Ishikawa (cell line): Measurements from ENCODE around the gene MYO18A.

ENCODE experiments used
- CEBPB ChIP-seq: IDR thresholded peaks from 2 replicates; pipeline ENCODE4 v1.6.1; 2012
- CREB1 ChIP-seq: IDR thresholded peaks from 2 replicates; pipeline ENCODE4 v1.6.1; 2012; ENCODE audit warnings: low read depth
- EGR1 ChIP-seq: IDR thresholded peaks from 2 replicates; pipeline ENCODE4 v1.6.1; 2012
- EP300 ChIP-seq: IDR thresholded peaks from 2 replicates; pipeline ENCODE4 v1.6.1; 2012; ENCODE audit warnings: borderline replicate concordance
- FOXM1 ChIP-seq: IDR thresholded peaks from 2 replicates; pipeline ENCODE4 v1.6.1; 2012; ENCODE audit warnings: low read depth, borderline replicate concordance
- NFIC ChIP-seq: IDR thresholded peaks from 2 replicates; pipeline ENCODE4 v1.6.1; 2012
- RAD21 ChIP-seq: IDR thresholded peaks from 2 replicates; pipeline ENCODE4 v1.6.1; 2012; ENCODE audit warnings: low read depth
- TAF1 ChIP-seq: IDR thresholded peaks from 2 replicates; pipeline ENCODE4 v1.6.1; 2012; ENCODE audit warnings: low read depth, mild to moderate bottlenecking
- TCF12 ChIP-seq: IDR thresholded peaks from 2 replicates; pipeline ENCODE4 v1.6.1; 2012; ENCODE audit warnings: low read depth
- TEAD4 ChIP-seq: IDR thresholded peaks from 2 replicates; pipeline ENCODE4 v1.6.1; 2012
- YY1 ChIP-seq: IDR thresholded peaks from 2 replicates; pipeline ENCODE4 v1.6.1; 2012; ENCODE audit warnings: low read depth
- ZBTB7A ChIP-seq: IDR thresholded peaks from 2 replicates; pipeline ENCODE4 v1.6.1; 2012; ENCODE audit warnings: low read depth
- TF ChIP-seq, protein P1 (sequence below): IDR thresholded peaks from 2 replicates; pipeline ENCODE4 v1.6.1; 2012
- TF ChIP-seq, protein P2 (sequence below): IDR thresholded peaks from 2 replicates; pipeline ENCODE4 v1.6.1; 2012
- TF ChIP-seq, protein P3 (sequence below): IDR thresholded peaks from 2 replicates; pipeline ENCODE4 v1.6.1; 2012; ENCODE audit warnings: low read depth, mild to moderate bottlenecking

The MYO18A gene

DNA sequence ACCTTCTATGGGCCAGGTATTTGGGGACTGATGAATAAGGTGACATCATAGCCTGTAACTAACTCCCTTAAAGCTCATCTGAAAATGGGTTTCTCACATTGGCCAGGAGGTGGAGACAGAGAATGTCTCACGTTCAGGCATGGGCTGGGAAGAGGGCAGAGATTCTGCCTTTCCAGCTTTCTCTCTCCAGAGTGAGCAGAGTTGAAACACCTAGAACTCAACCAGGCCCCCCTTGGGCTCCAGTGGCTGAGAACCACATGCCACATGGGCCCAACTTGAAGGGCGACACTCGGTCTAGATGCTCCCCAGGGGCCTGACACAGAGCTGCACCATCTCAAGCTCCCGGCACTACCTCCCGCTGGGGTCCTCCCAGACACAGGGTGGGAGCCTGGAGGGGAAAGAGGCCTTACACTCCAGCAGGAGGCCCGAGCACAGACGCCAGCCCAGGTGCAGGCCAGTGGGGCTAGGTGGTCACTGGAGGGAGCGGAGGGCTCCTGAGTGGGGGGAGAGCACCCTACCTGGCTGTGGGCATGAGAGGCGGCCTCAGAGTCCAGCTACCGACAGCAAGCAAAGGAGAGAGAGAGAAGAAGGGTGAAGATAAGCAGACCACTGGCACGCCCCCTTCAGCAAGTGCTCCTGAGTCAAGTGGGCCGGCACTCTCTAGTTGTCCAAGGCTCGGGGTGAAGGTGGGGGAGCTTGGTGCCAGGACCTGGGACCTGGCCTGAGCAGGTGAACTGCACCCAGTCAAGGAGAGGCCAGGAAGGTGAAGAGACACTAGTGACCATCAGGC is 55.9 kb downstream of the MYO18A start:
- peak; percentile 91 for TF ChIP-seq RAD21
- TF ChIP-seq TCF12, result no peak
- no peak for TF ChIP-seq YY1
- no peak for TF ChIP-seq CREB1

DNA sequence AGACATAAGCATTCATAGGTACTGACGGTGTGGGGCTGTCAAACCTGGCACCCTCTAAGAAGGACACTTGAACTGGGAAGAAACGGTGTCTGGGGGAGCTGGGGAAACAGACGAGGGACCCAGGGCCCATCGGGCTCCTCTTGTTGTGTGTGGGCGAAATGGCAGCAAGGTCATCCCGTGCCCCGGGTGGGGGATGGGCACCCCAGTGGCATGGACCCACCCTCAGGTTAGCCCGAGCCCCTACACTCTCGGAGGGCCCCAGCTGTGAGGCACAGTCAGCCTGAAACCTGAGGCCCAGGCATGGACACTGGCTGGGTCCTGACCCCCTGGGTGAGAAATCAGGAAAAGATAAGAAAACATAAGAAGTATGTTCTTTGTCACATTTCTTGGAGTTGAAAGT is 57.1 kb downstream of the MYO18A start:
- TF ChIP-seq, protein P1, sequence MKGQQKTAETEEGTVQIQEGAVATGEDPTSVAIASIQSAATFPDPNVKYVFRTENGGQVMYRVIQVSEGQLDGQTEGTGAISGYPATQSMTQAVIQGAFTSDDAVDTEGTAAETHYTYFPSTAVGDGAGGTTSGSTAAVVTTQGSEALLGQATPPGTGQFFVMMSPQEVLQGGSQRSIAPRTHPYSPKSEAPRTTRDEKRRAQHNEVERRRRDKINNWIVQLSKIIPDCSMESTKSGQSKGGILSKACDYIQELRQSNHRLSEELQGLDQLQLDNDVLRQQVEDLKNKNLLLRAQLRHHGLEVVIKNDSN, result no peak
- TF ChIP-seq CREB1 (no peak), FOXM1 (no peak), RAD21 (no peak), CEBPB (no peak), EGR1 (no peak), ZBTB7A (no peak), TAF1 (no peak), EP300 (no peak)

DNA sequence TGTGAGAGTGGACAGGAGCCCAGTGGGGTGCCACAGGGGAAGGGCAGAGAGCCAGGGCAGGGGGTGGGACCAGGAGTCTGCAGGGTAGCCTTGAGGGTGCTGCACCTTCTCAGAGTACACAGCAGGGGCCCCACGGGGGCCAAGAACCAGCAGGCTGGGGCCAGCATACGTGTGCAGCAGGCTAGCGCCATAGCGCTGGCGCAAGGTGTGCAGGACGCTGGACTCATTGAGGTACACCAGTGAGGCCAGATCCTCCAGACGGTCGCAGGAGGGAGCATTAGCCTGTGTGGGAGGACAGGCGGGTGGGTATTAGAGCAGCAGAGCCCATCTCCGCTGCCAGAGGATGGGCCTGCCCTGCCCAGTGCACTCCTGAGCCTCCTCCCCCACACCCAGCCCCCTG is 58.8 kb downstream of the MYO18A start:
- TF ChIP-seq RAD21 (no peak), ZBTB7A (no peak)
- TF ChIP-seq, protein P2, sequence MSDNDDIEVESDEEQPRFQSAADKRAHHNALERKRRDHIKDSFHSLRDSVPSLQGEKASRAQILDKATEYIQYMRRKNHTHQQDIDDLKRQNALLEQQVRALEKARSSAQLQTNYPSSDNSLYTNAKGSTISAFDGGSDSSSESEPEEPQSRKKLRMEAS, result no peak

DNA sequence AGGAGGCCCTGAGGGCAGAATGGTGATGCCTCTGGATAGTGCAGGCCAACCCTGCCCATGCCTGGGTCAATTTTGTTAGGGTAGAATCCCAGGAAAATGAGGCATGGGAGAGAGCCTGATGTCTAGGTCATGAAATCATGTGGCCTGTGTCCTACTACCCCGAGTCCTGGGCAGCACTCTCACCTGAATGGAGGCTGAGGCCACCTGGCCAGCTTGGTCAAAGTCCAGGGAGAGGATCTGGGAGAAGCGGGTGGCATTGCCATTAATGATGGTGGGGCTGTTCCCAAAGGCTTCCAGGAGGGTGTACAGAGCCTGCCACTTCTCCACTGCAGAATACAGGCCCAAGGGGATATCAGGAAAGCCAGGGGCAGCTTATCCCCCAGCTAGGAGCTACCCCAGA is 59.8 kb downstream of the MYO18A start:
- no peak for TF ChIP-seq EP300
- no peak for TF ChIP-seq ZBTB7A
- TF ChIP-seq, protein P1, result no peak
- TF ChIP-seq EGR1, result no peak
- TF ChIP-seq FOXM1, result no peak
- no peak for TF ChIP-seq NFIC

DNA sequence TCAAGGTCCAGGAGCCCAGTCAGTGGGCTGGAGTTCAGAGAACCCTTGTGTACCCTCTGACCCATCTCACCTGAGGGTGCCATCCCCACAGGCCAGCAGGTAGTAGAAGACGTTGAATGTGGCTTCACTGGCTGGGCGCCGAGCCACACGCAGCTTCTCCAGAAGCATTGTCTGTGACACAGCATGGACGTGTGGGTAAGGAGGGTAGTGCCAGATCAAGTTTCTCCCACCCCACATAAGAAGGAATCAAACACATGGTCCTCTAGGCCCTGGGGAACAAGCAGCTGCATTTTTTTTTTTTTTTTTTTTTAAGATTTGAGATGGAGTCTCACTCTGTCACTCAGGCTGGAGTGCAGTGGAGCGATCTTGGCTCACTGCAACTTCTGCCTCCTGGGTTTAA is 60.9 kb downstream of the MYO18A start:
- TF ChIP-seq TCF12 (no peak), EGR1 (no peak), NFIC (no peak), EP300 (no peak), CEBPB (no peak), RAD21 (no peak), CREB1 (no peak), FOXM1 (no peak), YY1 (no peak), TEAD4 (no peak), TAF1 (no peak), ZBTB7A (no peak)
- TF ChIP-seq, protein P1, result no peak
- TF ChIP-seq, protein P2, result no peak
- TF ChIP-seq, protein P3, sequence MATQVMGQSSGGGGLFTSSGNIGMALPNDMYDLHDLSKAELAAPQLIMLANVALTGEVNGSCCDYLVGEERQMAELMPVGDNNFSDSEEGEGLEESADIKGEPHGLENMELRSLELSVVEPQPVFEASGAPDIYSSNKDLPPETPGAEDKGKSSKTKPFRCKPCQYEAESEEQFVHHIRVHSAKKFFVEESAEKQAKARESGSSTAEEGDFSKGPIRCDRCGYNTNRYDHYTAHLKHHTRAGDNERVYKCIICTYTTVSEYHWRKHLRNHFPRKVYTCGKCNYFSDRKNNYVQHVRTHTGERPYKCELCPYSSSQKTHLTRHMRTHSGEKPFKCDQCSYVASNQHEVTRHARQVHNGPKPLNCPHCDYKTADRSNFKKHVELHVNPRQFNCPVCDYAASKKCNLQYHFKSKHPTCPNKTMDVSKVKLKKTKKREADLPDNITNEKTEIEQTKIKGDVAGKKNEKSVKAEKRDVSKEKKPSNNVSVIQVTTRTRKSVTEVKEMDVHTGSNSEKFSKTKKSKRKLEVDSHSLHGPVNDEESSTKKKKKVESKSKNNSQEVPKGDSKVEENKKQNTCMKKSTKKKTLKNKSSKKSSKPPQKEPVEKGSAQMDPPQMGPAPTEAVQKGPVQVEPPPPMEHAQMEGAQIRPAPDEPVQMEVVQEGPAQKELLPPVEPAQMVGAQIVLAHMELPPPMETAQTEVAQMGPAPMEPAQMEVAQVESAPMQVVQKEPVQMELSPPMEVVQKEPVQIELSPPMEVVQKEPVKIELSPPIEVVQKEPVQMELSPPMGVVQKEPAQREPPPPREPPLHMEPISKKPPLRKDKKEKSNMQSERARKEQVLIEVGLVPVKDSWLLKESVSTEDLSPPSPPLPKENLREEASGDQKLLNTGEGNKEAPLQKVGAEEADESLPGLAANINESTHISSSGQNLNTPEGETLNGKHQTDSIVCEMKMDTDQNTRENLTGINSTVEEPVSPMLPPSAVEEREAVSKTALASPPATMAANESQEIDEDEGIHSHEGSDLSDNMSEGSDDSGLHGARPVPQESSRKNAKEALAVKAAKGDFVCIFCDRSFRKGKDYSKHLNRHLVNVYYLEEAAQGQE, result no peak

DNA sequence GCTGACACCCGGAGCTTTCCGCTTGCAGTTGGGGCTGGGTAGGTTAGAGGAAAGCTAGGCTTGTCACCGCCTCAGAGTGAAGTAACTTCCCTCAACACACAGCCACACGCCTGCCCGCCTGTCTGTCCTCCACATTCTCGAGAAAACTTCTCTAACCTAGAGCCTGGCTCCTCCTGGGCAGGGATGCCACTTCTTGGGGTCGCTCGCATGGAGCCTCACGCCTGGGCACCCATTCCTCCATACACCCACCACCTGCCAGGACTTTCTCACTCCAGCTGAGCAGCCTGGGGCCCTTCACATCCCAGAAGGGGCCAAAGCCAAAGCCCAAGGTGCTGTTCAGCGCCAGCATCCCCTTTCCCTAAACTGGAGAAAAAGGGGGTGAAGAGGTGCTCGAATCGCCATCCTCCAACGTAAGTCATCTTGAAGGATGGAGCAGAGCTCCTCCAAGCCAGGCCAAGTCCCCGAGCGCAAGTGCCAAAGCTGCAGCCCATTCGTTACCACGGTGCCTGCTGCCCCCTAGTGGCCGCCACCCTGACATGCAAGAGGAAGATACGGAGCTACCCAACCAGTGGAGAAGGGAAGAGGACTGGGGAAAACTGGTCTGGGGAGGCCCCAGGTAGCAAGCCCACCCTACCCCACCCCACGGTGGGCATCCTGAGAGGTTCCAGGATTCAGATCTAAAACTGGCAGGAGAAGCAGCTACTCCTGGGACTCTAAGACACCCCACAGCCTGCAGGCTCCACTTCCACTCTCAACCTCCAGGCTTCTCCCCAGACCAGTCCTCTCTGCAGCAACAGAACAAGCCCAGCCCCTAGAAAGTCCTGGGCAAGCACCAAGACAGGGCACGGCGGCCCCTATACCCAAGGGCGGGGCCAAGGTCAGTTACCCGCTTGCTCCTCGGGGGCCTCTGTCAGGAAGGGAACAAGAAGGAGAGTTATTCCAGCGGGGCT is 63.1 kb downstream of the MYO18A start:
- TF ChIP-seq RAD21 (peak; percentile 94), CREB1 (no peak)
